Esophagus mucosa (tissue), 1 donor: ENCODE measurements around the gene ABCG5. TPM values are rescaled to one million over a fixed set of nuclear protein-coding genes. Genes with fewer than 3 reads are reported as not detected.
A peak's percentile ranks its signal among the peaks of the same experiment; 100 is the strongest.

ENCODE experiments used
- ATAC-seq: fragments of 200-7000 bp; cut with Tn5 transposase; one replicate; pipeline ENCODE4 v1.9.1; 2020
- total RNA-seq: library from RNA; stranded (reverse); gene quantifications from one replicate; pipeline ENCODE4 v1.2.4, GENCODE V29; 2023
- donor health status: DM: yes; HTN: yes; CAD: no.

Gene ABCG5
- total RNA-seq, 1 donor from 2014 or later, result not detected

DNA sequence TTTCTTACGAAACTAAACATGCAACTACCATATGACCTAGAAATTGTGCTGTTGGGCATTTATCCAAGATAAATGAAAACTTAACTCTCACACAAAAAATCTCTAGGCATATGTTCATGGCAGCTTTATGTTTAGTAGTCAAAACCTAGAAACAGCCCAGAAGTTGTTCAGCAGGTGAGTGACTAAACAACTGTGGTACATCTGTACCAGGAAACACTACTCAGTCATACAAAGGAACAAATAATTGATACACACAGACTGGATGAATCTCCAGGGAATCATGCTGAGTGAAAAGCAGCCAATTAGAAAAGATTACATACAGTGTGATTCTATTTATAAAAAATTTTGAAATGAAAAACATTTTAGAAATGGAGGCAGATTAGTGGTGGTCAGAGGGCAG, 35.5 kb downstream of the ABCG5 start:
- peak; percentile 25 for ATAC-seq

GRCh38 chr2:43802135-43802534, 36.5 kb downstream of the ABCG5 start:
- no peak for ATAC-seq

DNA sequence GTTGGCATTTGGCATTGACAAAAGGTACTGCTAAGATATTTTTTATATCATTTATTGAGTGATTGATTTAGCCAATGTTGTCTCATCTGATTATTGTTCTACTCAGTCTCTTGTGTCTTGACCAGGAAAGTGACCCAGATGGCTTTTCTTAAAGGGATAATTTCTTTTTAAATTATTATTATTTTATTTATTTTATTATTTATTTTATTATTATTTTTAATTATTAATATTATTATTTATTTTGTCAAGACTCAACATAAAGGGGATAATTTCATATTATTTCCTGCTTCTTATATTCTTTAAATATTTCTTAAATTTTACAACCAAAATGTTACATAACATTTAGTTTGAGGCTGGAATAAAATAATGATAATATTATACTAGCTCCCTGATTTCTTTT, 37.7 kb downstream of the ABCG5 start:
- no peak for ATAC-seq

DNA sequence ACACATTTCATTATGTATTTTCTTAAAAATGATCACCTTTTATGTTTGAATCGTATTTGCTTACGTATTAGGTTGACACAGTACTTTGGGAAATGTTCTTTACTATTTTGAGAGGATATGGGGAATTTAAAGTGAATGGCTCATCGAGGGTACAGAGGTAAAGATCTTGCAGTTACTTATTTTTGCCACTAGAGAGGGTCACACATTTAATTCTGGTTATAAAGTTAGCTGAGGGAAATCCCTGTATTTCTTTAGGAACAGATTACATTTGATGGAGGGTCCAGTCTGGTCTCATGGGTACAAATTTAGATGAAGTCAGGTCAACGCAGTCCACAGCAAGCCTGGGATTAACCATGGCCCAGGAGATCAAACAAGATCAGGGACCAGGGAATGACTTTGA, 40.3 kb downstream of the ABCG5 start:
- no peak for ATAC-seq

DNA sequence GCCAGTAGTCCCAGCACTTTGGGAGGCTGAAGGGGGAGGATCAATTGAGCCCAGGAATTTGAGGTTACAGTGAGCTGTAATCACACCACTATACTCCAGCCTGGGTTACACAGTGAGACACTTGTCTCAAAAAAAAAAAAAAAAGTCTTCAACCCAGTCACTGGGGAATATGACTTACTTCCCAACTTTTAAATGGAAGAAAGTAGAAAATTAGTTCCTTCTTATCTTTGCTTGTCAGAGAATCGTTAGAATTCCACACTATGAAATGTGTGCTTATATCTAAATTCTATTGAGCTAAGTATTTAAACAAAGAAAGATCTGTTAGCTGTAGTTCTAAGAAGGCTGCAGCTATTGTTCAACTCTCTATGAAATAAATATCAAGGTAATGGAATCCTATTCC, 42.4 kb downstream of the ABCG5 start:
- ATAC-seq, result no peak

- no peak for ATAC-seq
These were observed 43.7 kb downstream of the ABCG5 start for GRCh38 chr2:43794956-43795355.

- no peak for ATAC-seq
These were observed 46.0 kb downstream of the ABCG5 start for GRCh38 chr2:43792653-43793052.

- ATAC-seq, result peak; percentile 45
These were observed 47.4 kb downstream of the ABCG5 start for GRCh38 chr2:43791035-43791765.

DNA sequence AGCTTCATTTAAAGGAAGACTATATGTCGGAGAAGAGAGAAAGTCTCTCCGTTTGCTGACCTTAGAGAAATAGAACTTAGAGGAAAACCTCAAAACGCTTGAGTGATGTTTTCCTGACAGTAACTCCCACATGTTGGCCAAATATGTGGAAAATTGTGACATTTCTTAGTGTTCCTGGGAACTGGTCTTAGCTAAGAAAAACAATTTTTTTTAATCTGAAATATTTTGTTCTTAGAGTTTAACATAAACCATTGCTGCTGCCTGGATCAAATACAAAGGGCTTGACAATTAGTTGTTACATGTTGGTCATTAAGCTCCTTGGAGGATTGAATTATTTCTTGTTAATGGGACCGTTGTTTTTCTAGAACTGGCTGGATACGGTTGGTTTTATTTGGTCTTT, 48.5 kb downstream of the ABCG5 start:
- no peak for ATAC-seq

- no peak for ATAC-seq
These were observed 50.0 kb downstream of the ABCG5 start for GRCh38 chr2:43788646-43789045.

DNA sequence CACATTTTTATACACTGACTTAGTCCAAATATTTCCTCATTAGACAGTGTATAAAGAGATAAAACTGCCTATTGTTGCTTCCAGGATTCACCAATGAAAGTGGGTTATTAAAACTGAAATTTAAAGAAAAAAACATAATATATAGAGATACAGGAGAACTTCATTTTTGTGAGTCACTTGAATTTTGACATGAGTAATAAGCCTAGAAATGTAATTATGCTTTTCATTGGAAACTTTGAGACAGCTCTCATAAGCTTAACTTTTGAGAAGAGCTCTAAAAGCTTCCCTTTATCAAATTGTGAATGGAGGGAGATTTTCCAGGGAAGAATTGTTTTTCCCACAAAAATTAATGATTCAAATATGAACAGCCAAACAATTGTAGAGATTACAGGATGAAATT, 50.7 kb downstream of the ABCG5 start:
- no peak for ATAC-seq

DNA sequence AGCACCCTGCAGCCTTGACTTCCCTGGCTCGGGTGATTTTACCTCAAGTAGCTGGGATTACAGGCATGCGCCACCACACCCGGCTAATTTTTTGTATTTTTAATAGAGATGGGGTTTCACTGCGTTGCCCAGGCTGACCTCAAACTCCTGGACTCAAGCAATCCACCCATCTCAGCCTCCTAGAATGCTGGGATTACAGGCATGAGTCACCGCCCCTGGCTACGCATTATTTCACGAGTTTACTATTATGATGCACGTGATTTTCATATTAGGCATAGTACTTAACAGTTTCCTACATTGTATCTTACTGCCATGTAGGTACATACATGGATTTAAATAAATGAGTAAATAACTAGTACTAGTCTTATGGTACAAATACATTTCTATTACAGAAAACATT, 60.4 kb downstream of the ABCG5 start:
- ATAC-seq, result no peak

GRCh38 chr2:43777306-43777926, 61.2 kb downstream of the ABCG5 start:
- no peak for ATAC-seq

DNA sequence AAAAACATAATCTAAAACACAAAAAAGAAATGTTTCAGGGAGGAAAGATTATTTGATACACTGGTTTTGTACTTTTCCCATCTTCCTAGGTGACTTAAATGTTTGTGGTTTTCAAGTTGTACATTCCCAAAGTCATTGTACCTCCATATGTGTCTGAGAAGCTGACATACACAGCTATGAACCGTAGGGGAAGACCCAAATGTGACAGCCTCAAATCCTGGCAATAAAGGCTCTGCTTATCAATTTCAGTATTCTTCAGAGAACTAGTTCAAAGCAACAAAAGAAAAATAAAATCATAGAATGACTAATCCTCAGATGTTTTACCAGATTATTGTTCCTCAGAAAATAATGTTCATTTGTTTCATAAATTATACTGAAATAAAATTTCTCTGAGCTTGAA, 62.3 kb downstream of the ABCG5 start:
- no peak for ATAC-seq

- no peak for ATAC-seq
These were observed 64.0 kb downstream of the ABCG5 start for GRCh38 chr2:43774617-43775016.

DNA sequence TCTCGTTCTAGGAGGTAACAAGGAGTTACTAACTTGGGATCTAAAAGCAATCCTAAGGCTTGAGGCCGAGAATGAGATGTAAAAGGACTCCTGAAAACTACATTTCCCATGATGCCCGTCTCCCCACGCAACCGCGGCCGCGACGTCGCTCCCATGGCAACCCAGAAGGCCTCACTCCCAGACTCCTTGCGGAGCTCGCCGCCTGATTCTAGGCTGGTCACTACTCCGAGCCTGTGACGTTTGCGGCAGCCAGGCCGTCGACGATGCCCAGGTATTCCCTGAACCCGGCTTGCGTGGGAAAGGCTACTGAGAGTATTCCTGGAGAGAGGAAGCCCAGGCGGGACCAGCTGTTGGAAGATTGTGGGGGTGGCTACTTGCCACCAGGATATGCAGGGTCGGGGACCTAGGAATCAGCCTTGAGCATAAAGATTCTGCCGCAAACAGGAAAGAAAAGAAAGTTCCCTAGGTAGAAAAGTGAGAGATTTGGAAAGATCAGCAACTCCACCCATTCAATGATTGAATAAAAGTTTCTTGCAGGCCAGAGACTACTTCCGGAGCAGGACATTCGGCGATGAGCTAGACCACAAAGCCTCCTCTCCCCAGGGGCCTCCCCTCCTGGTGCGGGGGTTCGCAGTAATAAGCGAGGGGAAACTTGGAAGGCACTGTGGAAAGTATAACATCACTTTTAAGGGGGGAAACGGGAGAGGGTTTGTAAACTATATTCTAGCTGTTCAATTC, 64.6 kb downstream of the ABCG5 start, which contains the start of gene DYNC2LI1:
Gene DYNC2LI1, plus strand, starts transcription at position 164 of the 738 bp plus-strand sequence. Its CDS starts 100 bp downstream, at position 264.
- ATAC-seq, result peak; percentile 99

DNA sequence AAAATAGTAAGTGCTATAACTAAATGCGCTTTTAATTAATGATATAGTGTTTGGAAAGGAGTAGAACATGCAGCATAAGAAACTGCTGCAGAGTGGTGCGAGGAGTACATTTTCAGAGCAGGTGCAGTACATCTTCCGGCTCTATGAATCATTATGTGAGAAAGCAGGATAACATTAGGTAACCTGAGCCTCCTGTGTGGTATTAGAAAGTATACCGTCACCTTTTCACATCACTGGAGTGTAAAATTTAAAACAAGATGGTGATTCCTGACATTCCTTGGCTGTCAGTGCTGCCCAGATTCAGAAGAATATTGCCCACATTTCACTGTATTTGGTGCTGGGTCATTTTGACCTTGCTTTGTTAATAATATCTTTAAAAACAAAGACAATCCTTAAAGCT, 72.6 kb downstream of the ABCG5 start:
- no peak for ATAC-seq

DNA sequence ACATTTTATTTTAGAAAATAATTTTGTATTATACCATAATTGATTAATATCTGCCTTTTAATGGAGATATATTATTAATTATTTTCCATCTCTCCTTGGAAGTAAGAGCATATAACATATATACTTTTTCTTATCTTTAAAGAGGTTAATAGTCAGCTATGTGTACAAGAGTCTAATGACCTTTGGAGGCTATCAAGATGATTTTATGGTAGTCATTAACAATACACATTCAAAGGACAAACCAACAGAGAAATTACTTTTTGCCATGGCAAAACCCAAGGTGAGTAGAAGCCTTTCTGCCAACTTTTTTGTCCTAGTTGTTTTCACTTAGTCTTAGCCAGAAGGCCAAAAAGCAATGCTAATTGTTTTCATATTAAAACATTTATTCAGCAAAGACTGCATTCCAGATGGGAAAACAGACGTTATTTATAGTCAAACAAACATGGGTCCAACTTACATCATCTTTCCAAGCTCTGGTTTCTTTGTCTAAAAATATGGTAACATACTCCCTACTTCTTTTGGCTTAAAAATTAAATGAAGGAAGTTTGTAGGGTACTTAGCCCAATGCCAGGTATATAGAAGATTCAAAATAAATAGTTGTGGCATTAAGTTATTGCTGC, 74.4 kb downstream of the ABCG5 start:
- ATAC-seq, result no peak

GRCh38 chr2:43763091-43763490, 75.5 kb downstream of the ABCG5 start:
- no peak for ATAC-seq
